Measurements from ENCODE around the gene KRT1. TPM values are rescaled to one million over a fixed set of nuclear protein-coding genes. Genes with fewer than 3 reads are reported as not detected.

KRT1 gene
- total and polyA plus RNA-seq, 10 of the 15 experiments (the other 5 are each of a cell fraction or from before 2014, with no cell fraction given) = not detected

DNA sequence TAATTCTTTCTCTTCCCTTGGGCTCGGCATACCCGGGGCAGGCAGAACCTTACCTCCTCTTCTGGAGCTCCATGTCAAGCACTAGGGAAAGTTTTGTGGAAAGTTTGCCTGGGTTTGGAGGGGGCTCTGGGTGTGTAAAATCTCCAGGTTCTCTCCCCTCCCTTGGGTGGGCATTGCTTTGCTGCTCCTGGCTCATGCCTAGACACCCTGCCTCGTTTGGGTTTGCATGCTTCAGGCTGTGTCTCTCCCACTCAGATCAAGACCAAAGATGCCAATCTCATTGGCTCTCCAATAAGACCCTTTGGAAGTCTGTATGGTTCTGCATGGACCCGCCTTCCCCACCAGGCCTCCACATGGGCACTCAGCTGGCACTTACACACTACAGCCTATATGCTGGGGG lies 22.0 kb downstream of the KRT1 start:
- TF ChIP-seq CHD4 (IDR thresholded peaks at IDR 0.05) = no peak
- TF ChIP-seq, protein P1, sequence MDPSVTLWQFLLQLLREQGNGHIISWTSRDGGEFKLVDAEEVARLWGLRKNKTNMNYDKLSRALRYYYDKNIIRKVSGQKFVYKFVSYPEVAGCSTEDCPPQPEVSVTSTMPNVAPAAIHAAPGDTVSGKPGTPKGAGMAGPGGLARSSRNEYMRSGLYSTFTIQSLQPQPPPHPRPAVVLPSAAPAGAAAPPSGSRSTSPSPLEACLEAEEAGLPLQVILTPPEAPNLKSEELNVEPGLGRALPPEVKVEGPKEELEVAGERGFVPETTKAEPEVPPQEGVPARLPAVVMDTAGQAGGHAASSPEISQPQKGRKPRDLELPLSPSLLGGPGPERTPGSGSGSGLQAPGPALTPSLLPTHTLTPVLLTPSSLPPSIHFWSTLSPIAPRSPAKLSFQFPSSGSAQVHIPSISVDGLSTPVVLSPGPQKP (IDR thresholded peaks at IDR 0.05; ENCODE audit: low read depth, low read length) = no peak
- no peak for TF ChIP-seq NR2C2 (IDR thresholded peaks at IDR 0.05; ENCODE audit: borderline replicate concordance, control insufficient read depth, insufficient read length, low read depth)
- TF ChIP-seq SUPT20H (IDR thresholded peaks at IDR 0.05; ENCODE audit: borderline replicate concordance, control insufficient read depth, low read depth, low read length) = no peak
- TF ChIP-seq ZNF217 (IDR thresholded peaks at IDR 0.05) = no peak
- TF ChIP-seq ZNF207 (IDR thresholded peaks at IDR 0.05; ENCODE audit: borderline replicate concordance) = no peak
- TF ChIP-seq, protein P2, sequence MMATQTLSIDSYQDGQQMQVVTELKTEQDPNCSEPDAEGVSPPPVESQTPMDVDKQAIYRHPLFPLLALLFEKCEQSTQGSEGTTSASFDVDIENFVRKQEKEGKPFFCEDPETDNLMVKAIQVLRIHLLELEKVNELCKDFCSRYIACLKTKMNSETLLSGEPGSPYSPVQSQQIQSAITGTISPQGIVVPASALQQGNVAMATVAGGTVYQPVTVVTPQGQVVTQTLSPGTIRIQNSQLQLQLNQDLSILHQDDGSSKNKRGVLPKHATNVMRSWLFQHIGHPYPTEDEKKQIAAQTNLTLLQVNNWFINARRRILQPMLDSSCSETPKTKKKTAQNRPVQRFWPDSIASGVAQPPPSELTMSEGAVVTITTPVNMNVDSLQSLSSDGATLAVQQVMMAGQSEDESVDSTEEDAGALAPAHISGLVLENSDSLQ (IDR thresholded peaks at IDR 0.05) = no peak
- TF ChIP-seq PBX3 (IDR thresholded peaks at IDR 0.05; ENCODE audit: insufficient replicate concordance, low read depth, low read length) = no peak
- TF ChIP-seq FOXK2 (IDR thresholded peaks at IDR 0.05) = no peak
- Histone ChIP-seq H3K79me2 (ENCODE audit: control insufficient read depth, insufficient read depth, low read length) (no peaks in the 10 kb centered on the region), H3K4me2 (ENCODE audit: control insufficient read depth, insufficient read depth) (no peak overlapping the region), H3K27ac (ENCODE audit: control insufficient read depth, insufficient read depth) (no peak overlapping the region), H2AFZ (ENCODE audit: control insufficient read depth, low read depth, low read length) (no peak overlapping the region), H3K9me3 (replicated peaks; ENCODE audit: control insufficient read depth, insufficient read depth, low read length) (no peaks in the 10 kb centered on the region), H3K36me3 (ENCODE audit: control insufficient read depth in 2 of 2, insufficient read depth in 2 of 2, low read length in 1 of 2) (no peaks in the 10 kb centered on the region), H3K27me3 (replicated peaks in 1 of 2; ENCODE audit: control insufficient read depth in 2 of 2, insufficient read depth in 2 of 2, low read length in 1 of 2) (peaks cover 3 to 4% of the 10 kb centered on the region in 2 experiments; a peak in 2 of 4 replicates), H3K4me3 (no peak overlapping the region), H3K4me1 (ENCODE audit: control insufficient read depth, insufficient read depth, low read length) (no peaks in the 10 kb centered on the region), H4K20me1 (ENCODE audit: control insufficient read depth, insufficient read depth) (no peaks in the 10 kb centered on the region), H3K9ac (ENCODE audit: control insufficient read depth, insufficient read depth, low read length) (no peak overlapping the region)
- in situ Hi-C loops (cut with MboI) (no loop called here), intact Hi-C loops (cut with micrococcal nuclease; ENCODE audit: unreplicated experiment) (no loop called here)
- ChIA-PET SMC1A (ENCODE audit: uncharacterized antibody, unreplicated experiment) (no interaction called here), RAD21 (ENCODE audit: unreplicated experiment) (no interaction called here), CTCF (no interaction called here), POLR2A (no interaction called here)
- FAIRE-seq = no peak
- no peak for DNase-seq (ENCODE audit: low read depth, low spot score)
- BruUV-seq (replicated peaks) = no TSS peak
- 29% methylated on average over 4 of the region's 4 CpGs for WGBS (ENCODE audit: insufficient coverage, insufficient replicate concordance, low lambda C conversion rate, missing lambda C conversion rate)
- no peak for ATAC-seq

All from GM12878 (cell line).